Measurements from ENCODE around the gene CD93. TPM values are rescaled to one million over a fixed set of nuclear protein-coding genes. Genes with fewer than 3 reads are reported as not detected.

CD93 gene
- total and polyA plus RNA-seq, 2 of the 8 experiments (the other 6 are each of a cell fraction or from before 2014, with no cell fraction given) = under 0.01 to 0.07 TPM

DNA sequence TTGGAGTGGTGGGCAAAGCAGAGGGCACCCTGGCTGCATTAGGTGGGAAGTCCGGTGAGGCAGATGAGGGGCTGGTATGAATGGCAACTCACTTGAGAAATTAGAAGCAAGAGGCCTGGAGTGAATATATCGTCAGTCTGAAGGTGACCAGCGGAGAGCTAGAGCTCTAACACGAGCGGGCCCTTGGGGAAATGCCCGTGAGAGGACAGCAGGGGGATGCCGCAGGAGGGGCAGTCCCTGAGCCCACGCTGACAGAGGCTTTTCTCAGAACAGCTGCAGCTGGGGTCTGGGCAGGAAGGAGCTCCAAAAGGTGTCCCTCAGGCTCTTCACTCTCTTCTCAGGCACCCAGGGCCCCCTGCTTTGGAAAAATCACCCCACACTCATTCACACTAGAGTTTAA lies 32.0 kb upstream of the CD93 start:
- no peak overlapping the region for H3K56ac ChIP-seq (replicated peaks; ENCODE audit: insufficient read length, low read depth, low read length)
- H3K4me1 ChIP-seq (replicated peaks in 1 of 4; ENCODE audit: control insufficient read depth in 3 of 4, insufficient read depth in 4 of 4, low read length in 3 of 4) = no peaks in the 10 kb centered on the region; a peak in 1 of 7 replicates
- no peak overlapping the region for H3K4ac ChIP-seq (replicated peaks; ENCODE audit: insufficient read length, low read depth, low read length)
- no peak overlapping the region for H3K4me2 ChIP-seq (ENCODE audit: insufficient read depth in 1 of 2, low read depth in 2 of 2, low read length in 2 of 2)
- WGBS, 2 experiments (ENCODE audit: extremely low coverage in 1 of 2, insufficient coverage in 1 of 2, insufficient read length in 1 of 2, insufficient replicate concordance in 2 of 2, low coverage in 1 of 2, low lambda C conversion rate in 2 of 2, missing lambda C conversion rate in 1 of 2) = 93% methylated on average over 8 of the region's 8 CpGs; no CpG with 5 or more reads in 1 of the 2 experiments
- no peaks in the 10 kb centered on the region for H3K27me3 ChIP-seq (replicated peaks in 1 of 4; ENCODE audit: control insufficient read depth in 3 of 4, extremely low read depth in 1 of 4, insufficient read depth in 3 of 4, low read length in 3 of 4)
- H3K18ac ChIP-seq (ENCODE audit: extremely low read depth, low read length) = no peak overlapping the region
- no peaks in the 10 kb centered on the region for H3K36me3 ChIP-seq (ENCODE audit: control insufficient read depth in 2 of 4, insufficient read depth in 4 of 4, low read length in 3 of 4)
- CTCF ChIA-PET (ENCODE audit: partially characterized antibody) = interaction anchor here (0.7 to 2.4 kb wide), 5 partner anchors 11 to 83 kb away, joined by 3 to 14 read pairs (median 5); no protein-coding TSS in a partner anchor
- no peak overlapping the region for H2BK5ac ChIP-seq (ENCODE audit: low read depth, low read length)
- H2AFZ ChIP-seq (ENCODE audit: low read length) = no peak overlapping the region
- H3K79me1 ChIP-seq (ENCODE audit: low read depth, low read length) = no peaks in the 10 kb centered on the region
- no peaks in the 10 kb centered on the region for H4K20me1 ChIP-seq (replicated peaks in 1 of 2; ENCODE audit: control insufficient read depth in 1 of 2, insufficient read depth in 2 of 2, low read length in 2 of 2)
- no peak overlapping the region for H4K8ac ChIP-seq (ENCODE audit: extremely low read depth, insufficient read depth, low read length)
- no peaks in the 10 kb centered on the region for H3K79me2 ChIP-seq (ENCODE audit: control insufficient read depth in 1 of 2, insufficient read depth in 2 of 2, low read length in 2 of 2)
- no peaks in the 10 kb centered on the region for H3K9me3 ChIP-seq (ENCODE audit: insufficient read depth in 2 of 2, low read depth in 1 of 2, low read length in 1 of 2)
- H3K23ac ChIP-seq (ENCODE audit: insufficient read length) = no peak overlapping the region
- FAIRE-seq (no peak), DNase-seq (ENCODE audit: low read depth in 1 of 2, low spot score in 2 of 2) (no peak)
- H3K9ac ChIP-seq (replicated peaks in 1 of 4; ENCODE audit: extremely low read depth in 1 of 4, low read depth in 3 of 4, low read length in 3 of 4) = no peak overlapping the region
- no peaks in the 10 kb centered on the region; the same call in 1 of the 2 replicates for H3K23me2 ChIP-seq (ENCODE audit: low read depth, low read length)
- H2BK120ac ChIP-seq (replicated peaks; ENCODE audit: low read depth, low read length) = no peak overlapping the region
- no peak overlapping the region for H3K4me3 ChIP-seq (ENCODE audit: extremely low read depth in 1 of 4, insufficient read depth in 2 of 4, low read depth in 3 of 4, low read length in 4 of 4)
- H4K91ac ChIP-seq (replicated peaks; ENCODE audit: insufficient read length, low read length) = no peak overlapping the region
- no peak overlapping the region for H3K27ac ChIP-seq (ENCODE audit: low read depth, low read length)
- POLR2A ChIA-PET (ENCODE audit: partially characterized antibody) = no interaction called here
- H4K5ac ChIP-seq (ENCODE audit: insufficient read length, low read depth, low read length) = no peak overlapping the region
- no peak overlapping the region for H2BK20ac ChIP-seq (ENCODE audit: low read length)
- no peak overlapping the region for H2BK15ac ChIP-seq (ENCODE audit: low read length)
- H2BK12ac ChIP-seq (ENCODE audit: low read depth, low read length) = no peak overlapping the region
- H3K14ac ChIP-seq (ENCODE audit: insufficient read length) = no peak overlapping the region
- no peak for TF ChIP-seq NRF1 (IDR thresholded peaks at IDR 0.05; ENCODE audit: low read depth, low read length)
- TF ChIP-seq POU5F1 (IDR thresholded peaks at IDR 0.05; ENCODE audit: low read depth, low read length) = no peak
- TF ChIP-seq, protein P1, sequence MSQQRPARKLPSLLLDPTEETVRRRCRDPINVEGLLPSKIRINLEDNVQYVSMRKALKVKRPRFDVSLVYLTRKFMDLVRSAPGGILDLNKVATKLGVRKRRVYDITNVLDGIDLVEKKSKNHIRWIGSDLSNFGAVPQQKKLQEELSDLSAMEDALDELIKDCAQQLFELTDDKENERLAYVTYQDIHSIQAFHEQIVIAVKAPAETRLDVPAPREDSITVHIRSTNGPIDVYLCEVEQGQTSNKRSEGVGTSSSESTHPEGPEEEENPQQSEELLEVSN (IDR thresholded peaks at IDR 0.05) = no peak
- TF ChIP-seq SRF (IDR thresholded peaks at IDR 0.05; ENCODE audit: low read depth, low read length) = no peak
- no peak for TF ChIP-seq YY1 (IDR thresholded peaks at IDR 0.05; ENCODE audit: low read depth, low read length)
- no peak for TF ChIP-seq RFX5 (IDR thresholded peaks at IDR 0.05; ENCODE audit: borderline replicate concordance, low read depth, low read length)
- H2AK5ac ChIP-seq (ENCODE audit: low read depth, low read length) = no peak overlapping the region

Data from H1 (cell line).